GM21619 (cell line): ENCODE measurements around the gene CHCHD5.
"Not testable (repeated sequence)": the region's sequence is repeated elsewhere in the genome, so short reads cannot be mapped to it uniquely, and the experiment has no call there.

Experiments
- ATAC-seq: cut with Tn5 transposase; IDR thresholded peaks from one replicate; pipeline ENCODE4 v1.9.1; 2021; ENCODE audit not compliant: unreplicated experiment

CHCHD5 gene

DNA sequence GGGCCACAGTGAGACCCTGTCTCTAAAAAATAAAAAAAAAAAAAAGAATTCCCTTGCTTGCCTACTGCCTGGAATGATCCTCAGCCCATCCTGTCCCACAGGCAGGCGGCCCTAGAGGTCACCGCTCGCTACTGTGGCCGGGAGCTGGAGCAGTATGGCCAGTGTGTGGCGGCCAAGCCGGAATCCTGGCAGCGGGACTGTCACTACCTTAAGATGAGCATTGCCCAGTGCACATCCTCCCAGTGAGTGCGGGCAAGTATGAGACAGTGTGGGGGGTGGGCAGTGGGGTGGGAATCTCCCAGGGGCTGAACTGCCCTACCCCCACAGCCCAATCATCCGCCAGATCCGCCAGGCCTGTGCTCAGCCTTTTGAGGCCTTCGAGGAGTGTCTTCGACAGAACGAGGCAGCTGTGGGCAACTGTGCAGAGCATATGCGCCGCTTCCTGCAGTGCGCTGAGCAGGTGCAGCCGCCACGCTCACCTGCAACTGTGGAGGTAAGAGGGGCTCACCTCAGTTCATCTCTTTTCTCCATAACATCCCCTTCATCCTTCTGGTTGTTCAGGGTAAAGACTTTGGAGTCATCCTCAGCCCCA lies 1.6 kb downstream of the CHCHD5 start:
- ATAC-seq, result no peak

DNA sequence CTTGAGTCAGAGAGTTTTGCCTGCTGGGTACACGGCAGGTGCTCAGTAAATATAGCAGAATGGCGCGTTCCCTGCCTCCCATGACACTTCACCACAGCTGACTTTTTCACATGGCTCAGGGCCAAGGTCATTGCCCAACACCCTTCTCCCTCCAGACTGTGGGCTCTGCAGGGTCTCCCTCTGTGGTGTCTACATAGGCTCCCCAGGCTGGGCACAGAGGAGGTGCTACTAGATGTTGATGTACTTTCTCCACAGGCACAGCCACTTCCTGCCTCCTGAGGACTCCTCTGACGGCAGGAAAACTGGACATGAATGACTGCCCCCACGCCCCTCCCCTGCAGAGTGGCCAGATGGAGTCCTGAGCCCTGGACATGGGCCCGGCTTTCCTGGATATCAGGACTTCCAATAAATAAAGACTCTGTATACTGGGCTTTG lies 4.2 kb downstream of the CHCHD5 start:
- ATAC-seq, result no peak

GRCh38 chr2:112591413-112591812 lies 7.0 kb downstream of the CHCHD5 start:
- no peak for ATAC-seq

GRCh38 chr2:112593736-112594135 lies 9.3 kb downstream of the CHCHD5 start:
- no peak for ATAC-seq

DNA sequence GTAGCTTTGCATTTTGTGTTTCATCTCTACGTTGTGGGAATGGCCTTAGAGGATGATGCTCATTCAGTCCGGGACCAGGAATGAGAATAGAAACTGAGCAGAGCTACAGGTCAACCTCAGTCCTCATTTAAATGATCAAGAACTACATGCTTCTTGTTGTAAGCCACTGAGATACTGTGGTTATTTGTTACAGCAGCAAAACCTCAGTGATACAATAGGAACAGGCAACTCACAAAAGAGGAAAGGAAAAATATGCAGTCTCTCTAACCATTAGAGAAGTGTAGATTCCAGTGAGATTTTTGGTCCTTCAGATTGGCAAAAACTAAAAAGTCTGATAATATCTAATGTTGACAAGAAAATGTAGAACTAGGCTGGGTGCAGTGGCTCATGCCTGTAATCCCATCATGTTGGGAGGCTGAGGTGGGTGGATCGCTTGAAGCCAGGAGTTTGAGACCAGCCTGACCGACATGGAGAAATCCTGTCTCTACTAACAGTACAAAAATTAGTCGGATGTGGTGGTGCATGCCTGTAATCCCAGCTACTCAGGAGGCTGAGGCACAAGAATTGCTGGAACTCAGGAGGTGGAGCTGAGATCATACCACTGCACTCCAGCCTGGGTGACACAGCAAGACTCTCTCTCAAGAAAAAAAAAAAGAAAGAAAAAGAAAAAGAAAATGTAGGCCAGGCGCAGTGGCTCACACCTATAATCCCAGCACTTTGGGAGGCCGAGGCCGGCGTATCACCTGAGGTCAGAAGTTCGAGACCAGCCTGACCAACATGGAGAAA lies 13.3 kb downstream of the CHCHD5 start:
- ATAC-seq, result no peak

DNA sequence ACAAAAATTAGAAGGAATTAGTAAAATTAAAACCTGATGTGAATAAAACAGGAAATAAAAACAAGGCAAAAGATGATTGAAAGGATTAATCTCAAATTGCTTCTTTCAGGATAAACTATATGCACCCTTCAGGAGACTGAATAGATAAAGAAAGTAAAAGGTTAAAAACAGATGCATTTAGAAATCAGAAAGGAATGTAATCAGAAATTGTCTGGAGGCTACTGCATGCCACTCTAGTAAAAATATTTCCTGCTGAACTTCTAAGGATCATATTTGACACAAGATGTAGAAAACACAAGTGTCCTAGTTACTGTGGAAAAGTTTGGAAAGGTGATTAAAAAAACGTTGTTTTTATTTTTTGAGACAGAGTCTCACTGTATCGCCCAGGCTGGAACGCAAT lies 16.2 kb downstream of the CHCHD5 start:
- no peak for ATAC-seq

- no peak for ATAC-seq
Observed at GRCh38 chr2:112601754-112602153, 17.3 kb downstream of the CHCHD5 start.

- ATAC-seq, result no peak
Observed at GRCh38 chr2:112602917-112603316, 18.5 kb downstream of the CHCHD5 start.

DNA sequence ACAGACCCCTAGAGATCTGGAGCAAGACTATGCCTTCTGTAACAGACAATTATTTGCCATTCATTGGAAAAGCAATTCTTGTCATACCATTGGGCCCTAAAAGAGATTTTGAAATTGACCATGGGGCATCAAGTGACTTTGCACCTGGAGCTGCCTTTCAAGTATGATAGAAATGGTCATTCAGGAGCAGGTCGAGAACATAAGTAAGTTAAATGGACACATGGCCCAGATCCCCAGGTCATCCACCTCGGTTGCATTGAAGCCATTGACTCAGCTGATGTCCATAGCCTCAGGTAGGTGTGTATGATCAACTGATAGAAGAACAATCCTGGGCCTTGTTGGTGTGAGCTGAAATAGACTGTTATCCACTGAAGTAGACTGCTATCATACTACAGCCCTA lies 19.3 kb downstream of the CHCHD5 start:
- ATAC-seq, result no peak

- ATAC-seq, result no peak
Observed at GRCh38 chr2:112604952-112605351, 20.5 kb downstream of the CHCHD5 start.

DNA sequence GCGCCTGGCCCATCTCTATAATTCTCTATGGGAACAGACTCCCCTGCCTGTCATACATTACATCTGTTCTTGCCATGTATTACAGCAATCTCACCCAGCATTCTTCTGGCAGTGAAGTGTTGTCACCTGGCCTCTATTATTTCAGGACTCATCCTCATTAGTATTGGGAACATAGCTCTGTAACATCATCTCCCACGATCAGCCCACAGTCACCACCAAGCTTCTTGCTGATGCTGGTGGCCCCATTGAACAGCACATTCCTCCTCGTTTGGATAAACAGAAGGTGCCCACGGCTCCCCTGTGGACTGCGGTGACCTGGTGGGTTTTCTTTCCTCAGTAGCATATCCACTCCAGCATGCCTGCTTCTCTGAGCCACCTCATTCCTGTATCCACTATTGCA lies 21.5 kb downstream of the CHCHD5 start:
- no peak for ATAC-seq

- ATAC-seq, result no peak
Observed at GRCh38 chr2:112606547-112606946, 22.1 kb downstream of the CHCHD5 start.

- ATAC-seq, result no peak
Observed at GRCh38 chr2:112607680-112608438, 23.4 kb downstream of the CHCHD5 start.

DNA sequence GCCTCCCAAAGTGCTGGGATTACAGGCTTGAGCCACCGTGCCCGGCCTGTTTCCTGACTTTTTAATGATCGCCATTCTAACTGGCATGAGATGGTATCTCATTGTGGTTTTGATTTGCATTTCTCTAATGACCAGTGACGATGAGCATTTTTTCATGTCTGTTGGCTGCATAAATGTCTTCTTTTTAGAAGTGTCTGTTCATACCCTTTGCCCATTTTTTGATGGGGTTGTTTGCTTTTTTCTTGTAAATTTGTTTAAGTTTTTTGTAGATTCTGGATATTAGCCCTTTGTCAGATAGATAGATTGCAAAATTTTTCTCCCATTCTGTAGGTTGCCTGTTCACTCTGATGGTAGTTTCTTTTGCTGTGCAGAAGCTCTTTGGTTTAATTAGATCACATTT lies 24.9 kb downstream of the CHCHD5 start:
- ATAC-seq, result not testable (repeated sequence)

DNA sequence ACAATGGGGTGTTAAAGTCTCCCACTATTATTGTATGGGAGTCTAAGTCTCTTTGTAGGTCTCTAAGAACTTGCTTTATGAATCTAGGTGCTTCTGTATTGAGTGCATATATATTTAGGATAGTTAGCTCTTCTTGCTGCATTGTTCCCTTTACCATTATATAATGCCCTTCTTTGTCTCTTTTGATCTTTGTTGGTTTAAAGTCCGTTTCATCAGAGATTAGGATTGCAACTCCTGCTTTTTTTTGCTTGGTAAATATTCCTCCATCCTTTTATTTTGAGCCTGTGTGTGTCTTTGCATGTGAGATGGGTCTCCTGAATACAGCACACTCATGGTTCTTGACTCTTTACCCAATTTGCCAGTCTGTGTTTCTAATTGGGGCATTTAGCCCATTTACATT lies 27.9 kb downstream of the CHCHD5 start:
- ATAC-seq, result not testable (repeated sequence)

GRCh38 chr2:112614201-112614840 lies 29.9 kb downstream of the CHCHD5 start:
- ATAC-seq, result no peak

DNA sequence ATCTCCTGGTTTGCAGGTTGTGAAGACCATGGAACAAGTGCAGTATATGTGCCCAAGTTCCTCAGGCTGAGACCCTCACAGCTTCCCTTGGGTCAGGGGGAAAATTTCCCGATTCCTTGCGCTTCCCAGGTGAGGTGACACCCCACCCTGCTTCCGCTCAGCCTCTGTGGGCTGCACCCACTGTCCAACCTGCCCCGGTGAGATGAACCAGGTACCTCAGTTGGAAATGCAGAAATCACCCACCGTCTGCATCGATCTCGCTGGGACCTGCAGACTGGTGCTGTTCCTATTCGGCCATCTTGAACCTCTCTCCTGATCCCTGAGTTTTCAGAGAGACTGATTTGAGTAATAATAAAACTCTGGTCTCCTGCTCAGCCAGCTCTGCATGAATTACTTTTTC lies 30.6 kb downstream of the CHCHD5 start:
- ATAC-seq, result no peak

DNA sequence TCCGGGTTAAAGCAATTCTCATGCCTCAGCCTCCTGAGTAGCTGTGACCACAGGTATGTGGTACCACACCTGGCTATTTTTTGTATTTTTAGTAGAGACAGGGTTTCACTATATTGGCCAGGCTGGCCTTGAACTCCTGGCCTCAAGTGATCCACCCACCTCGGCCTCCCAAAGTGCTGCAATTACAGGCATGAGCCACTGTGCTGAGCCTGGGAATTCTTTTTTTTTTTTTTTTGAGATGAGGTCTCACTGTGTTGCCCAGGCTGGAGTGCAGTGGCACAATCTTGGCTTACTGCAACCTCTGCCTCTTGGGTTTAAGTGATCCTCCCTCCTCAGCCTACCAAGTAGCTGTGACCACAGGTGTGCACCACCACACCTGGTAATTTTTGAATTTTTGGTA lies 31.4 kb downstream of the CHCHD5 start:
- not testable (repeated sequence) for ATAC-seq

- no peak for ATAC-seq
Observed at GRCh38 chr2:112618383-112618782, 34.0 kb downstream of the CHCHD5 start.

DNA sequence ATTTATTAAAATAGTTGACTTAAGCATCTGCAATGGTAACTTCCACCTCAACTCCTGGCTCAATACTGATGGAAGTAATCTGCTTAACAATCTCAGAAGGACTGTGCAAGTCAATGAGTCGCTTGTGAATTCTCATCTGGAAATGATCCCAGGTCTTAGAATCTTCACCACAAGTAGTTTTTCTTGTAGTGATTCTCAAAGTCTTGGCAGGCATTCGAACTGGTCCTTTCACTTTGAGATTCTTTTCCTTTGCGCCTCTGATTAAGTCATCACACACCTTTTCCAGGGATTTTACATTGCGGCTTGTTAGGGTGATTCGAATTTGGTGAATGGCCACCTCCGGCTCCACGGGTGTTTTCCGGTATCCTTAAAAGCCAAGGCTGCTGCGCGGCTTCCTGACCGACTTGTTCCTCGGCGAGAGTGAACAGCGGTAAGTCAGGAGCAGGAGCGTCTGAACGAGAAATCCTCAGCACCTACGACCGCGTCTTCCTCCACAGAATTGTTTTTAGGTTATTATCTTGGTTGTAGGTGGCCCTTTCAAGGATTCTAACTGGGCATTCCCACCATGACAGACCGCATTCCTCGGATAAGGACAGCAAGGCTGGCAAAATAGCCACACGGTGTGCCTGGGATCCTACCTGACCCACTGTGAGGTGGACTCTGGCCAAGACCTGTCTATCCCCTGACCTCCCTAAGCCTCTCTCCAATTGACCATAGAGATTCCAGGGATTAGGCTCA lies 37.5 kb downstream of the CHCHD5 start:
- no peak for ATAC-seq

DNA sequence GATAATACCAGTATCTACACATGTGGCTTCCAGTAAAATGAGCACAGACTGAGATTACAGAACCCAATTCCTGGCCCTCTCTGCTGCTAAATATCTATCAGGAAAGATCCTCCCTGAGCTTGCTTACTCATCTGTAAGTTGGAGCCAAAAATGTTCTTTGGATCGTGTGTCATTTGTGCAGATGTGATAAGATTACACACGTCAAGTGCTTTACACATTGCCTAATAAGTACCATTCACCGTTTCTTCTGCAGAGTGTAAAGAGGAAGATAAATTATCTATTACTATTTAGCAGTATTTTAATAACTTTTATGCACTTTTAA lies 38.1 kb downstream of the CHCHD5 start:
- no peak for ATAC-seq
